Fibroblast of lung (primary cell): ENCODE results near the gene PSMA5. TPM values are rescaled to one million over a fixed set of nuclear protein-coding genes. Genes with fewer than 3 reads are reported as not detected.

ENCODE experiments used
- DNase-seq, 2 donors: peaks; one replicate each; pipeline versions ENCODE4 v3.0.0 to v3.0.0-alpha.2; 2010; ENCODE audit warnings: low read depth in 2 of 2
- H2AFZ ChIP-seq: 2 replicates; pipeline ENCODE4 v1.5.1; 2012; ENCODE audit warnings: low read length, control low read depth, inconsistent platforms
- H3K27ac ChIP-seq: 2 replicates; pipeline ENCODE4 v1.5.1; 2011; ENCODE audit warnings: low read length, control low read depth; ENCODE audit not compliant: insufficient read depth
- H3K27me3 ChIP-seq: 2 replicates; pipeline ENCODE4 v1.5.1; 2011; ENCODE audit warnings: mild to moderate bottlenecking, low read length; ENCODE audit not compliant: control insufficient read depth, insufficient read depth
- H3K36me3 ChIP-seq: 2 replicates; pipeline ENCODE4 v1.5.1; 2011; ENCODE audit warnings: low read length; ENCODE audit not compliant: control insufficient read depth, insufficient read depth
- H3K4me1 ChIP-seq: 2 replicates; pipeline ENCODE4 v1.5.1; 2011; ENCODE audit warnings: low read length; ENCODE audit not compliant: control insufficient read depth, insufficient read depth; ENCODE audit errors: extremely low read depth
- H3K4me2 ChIP-seq: 2 replicates; pipeline ENCODE4 v1.5.1; 2011; ENCODE audit warnings: low read length, control low read depth; ENCODE audit not compliant: insufficient read depth; ENCODE audit errors: extremely low read depth
- H3K4me3 ChIP-seq, 4 experiments: fragments of 200-600 bp in 1 of 4; sonication (generic) in 1 of 4; replicated peaks in 1 of 4; 2 replicates each; pipeline ENCODE4 v1.5.1; 2011 to 2016; ENCODE audit warnings: low read length in 4 of 4, low read depth in 3 of 4, mild to moderate bottlenecking in 3 of 4, control low read depth in 2 of 4, inconsistent platforms in 1 of 4, mixed read lengths in 1 of 4; ENCODE audit not compliant: insufficient read depth in 1 of 4; ENCODE audit errors: control extremely low read depth in 1 of 4
- H3K79me2 ChIP-seq: 2 replicates; pipeline ENCODE4 v1.5.1; 2012; ENCODE audit warnings: mild to moderate bottlenecking, low read length, inconsistent platforms; ENCODE audit not compliant: control insufficient read depth, insufficient read depth
- H3K9ac ChIP-seq: 2 replicates; pipeline ENCODE4 v1.5.1; 2011; ENCODE audit warnings: mild to moderate bottlenecking, low read length, control low read depth; ENCODE audit not compliant: insufficient read depth
- H3K9me3 ChIP-seq: 2 replicates; pipeline ENCODE4 v1.5.1; 2012; ENCODE audit warnings: low read depth, low read length; ENCODE audit not compliant: control insufficient read depth, insufficient read depth
- H4K20me1 ChIP-seq: 2 replicates; pipeline ENCODE4 v1.5.1; 2011; ENCODE audit warnings: low read length; ENCODE audit not compliant: control insufficient read depth, insufficient read depth; ENCODE audit errors: extremely low read depth
- CTCF ChIP-seq, 2 donors: IDR thresholded peaks in 1 of 2; conservative IDR thresholded peaks in 1 of 2; 1 replicate in 1 of 2; 2 replicates in 1 of 2; pipeline ENCODE4 v1.5.1; 2011 to 2012; ENCODE audit warnings: low read length in 2 of 2, control low read depth in 1 of 2, inconsistent platforms in 1 of 2, low read depth in 1 of 2, mild to moderate bottlenecking in 1 of 2
- EZH2 ChIP-seq: IDR thresholded peaks from 2 replicates; pipeline ENCODE4 v1.5.1; 2012; ENCODE audit warnings: low read length, control low read depth, mild to moderate bottlenecking; ENCODE audit errors: missing control alignments
- polyA plus RNA-seq, 2 donors: library from polyadenylated mRNA; depleted of rRNA in 1 of 2; stranded (reverse) in 1 of 2; unstranded in 1 of 2; fragments of >200 nt; gene quantifications; 2 replicates each; pipeline ENCODE4 v1.2.1, GENCODE V29; 2011 to 2012; ENCODE audit warnings: missing spikeins in 1 of 2
- total RNA-seq: library from RNA; depleted of rRNA; stranded (reverse); fragments of >200 nt; gene quantifications from 2 replicates; pipeline ENCODE4 v1.2.1, GENCODE V29; 2014

The PSMA5 gene
- total and polyA plus RNA-seq, 2 donors (not counting 1 experiment from before 2014, with no cell fraction given): 41.0 to 145 TPM

- Histone ChIP-seq H3K27ac (no peak overlapping the region), H3K9me3 (no peaks in the 10 kb centered on the region), H3K4me3 (no peak overlapping the region), H3K79me2 (no peaks in the 10 kb centered on the region), H3K36me3 (no peaks in the 10 kb centered on the region), H3K27me3 (no peaks in the 10 kb centered on the region), H2AFZ (no peak overlapping the region), H3K4me2 (no peak overlapping the region), H3K4me1 (peaks cover 16% of the 10 kb centered on the region), H3K9ac (no peak overlapping the region), H4K20me1 (no peaks in the 10 kb centered on the region)
- DNase-seq: peak in 1 of 2 donors; percentile 77
- TF ChIP-seq CTCF (conservative IDR thresholded peaks at IDR 0.05 in 1 of 2, IDR thresholded peaks at IDR 0.05 in 1 of 2; ENCODE audit: low read depth in 1 of 2, low read length in 2 of 2) (no peak), EZH2 (no peak)
These were observed 57.0 kb downstream of the PSMA5 start for GRCh38 chr1:109369167-109369746.

GRCh38 chr1:109368464-109368863 is 57.8 kb downstream of the PSMA5 start:
- no peaks in the 10 kb centered on the region for H3K9me3 ChIP-seq
- no peaks in the 10 kb centered on the region for H3K36me3 ChIP-seq
- no peak overlapping the region for H3K9ac ChIP-seq
- no peaks in the 10 kb centered on the region for H3K27me3 ChIP-seq
- no peak for TF ChIP-seq EZH2
- TF ChIP-seq CTCF (conservative IDR thresholded peaks at IDR 0.05 in 1 of 2, IDR thresholded peaks at IDR 0.05 in 1 of 2; ENCODE audit: low read depth in 1 of 2, low read length in 2 of 2): peak in 1 of 2 donors; percentile 5
- no peak overlapping the region for H3K4me2 ChIP-seq
- no peak overlapping the region for H3K27ac ChIP-seq
- H3K4me3 ChIP-seq: no peak overlapping the region
- no peaks in the 10 kb centered on the region for H3K79me2 ChIP-seq
- no peak overlapping the region for H2AFZ ChIP-seq
- H3K4me1 ChIP-seq: peaks cover 16% of the 10 kb centered on the region
- H4K20me1 ChIP-seq: no peaks in the 10 kb centered on the region
- DNase-seq: no peak

DNA sequence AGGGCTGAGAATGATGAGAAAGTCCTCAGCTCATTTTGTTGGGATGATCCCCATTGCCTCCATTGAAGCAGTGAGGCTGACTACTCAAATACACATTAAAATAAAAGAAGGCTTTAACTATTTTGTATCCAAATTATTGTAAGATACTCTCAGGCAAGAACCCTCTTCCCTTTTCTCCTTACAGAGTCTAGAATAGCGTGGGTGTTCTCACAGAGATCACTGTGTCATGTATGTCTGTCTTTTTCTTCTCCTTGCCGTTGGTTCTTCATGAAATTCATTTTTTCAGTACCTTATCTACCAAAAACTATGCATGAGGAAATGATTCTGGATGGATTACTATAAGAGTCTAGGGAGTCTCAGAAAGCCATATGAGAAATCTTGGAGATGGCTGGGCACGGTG is 58.6 kb downstream of the PSMA5 start:
- no peak for DNase-seq
- H3K79me2 ChIP-seq: no peaks in the 10 kb centered on the region
- no peak overlapping the region for H3K9ac ChIP-seq
- no peak overlapping the region for H2AFZ ChIP-seq
- TF ChIP-seq EZH2 (no peak), CTCF (conservative IDR thresholded peaks at IDR 0.05 in 1 of 2, IDR thresholded peaks at IDR 0.05 in 1 of 2; ENCODE audit: low read depth in 1 of 2, low read length in 2 of 2) (no peak)
- H3K4me2 ChIP-seq: no peak overlapping the region
- H3K9me3 ChIP-seq: no peaks in the 10 kb centered on the region
- H3K27me3 ChIP-seq: no peaks in the 10 kb centered on the region
- H3K27ac ChIP-seq: no peak overlapping the region
- peaks cover 16% of the 10 kb centered on the region for H3K4me1 ChIP-seq
- no peaks in the 10 kb centered on the region for H4K20me1 ChIP-seq
- H3K36me3 ChIP-seq: no peaks in the 10 kb centered on the region
- H3K4me3 ChIP-seq: no peak overlapping the region
